IPS-18a (cell line): ENCODE measurements around the gene HIRIP3.

Experiments
- H3K27ac ChIP-seq: one replicate; pipeline ENCODE4 v1.5.1; 2013; ENCODE audit warnings: low read length
- H3K27me3 ChIP-seq: one replicate; pipeline ENCODE4 v1.6.1; 2013; ENCODE audit warnings: mild to moderate bottlenecking, low read length; ENCODE audit not compliant: control insufficient read depth, insufficient read depth
- H3K36me3 ChIP-seq: one replicate; pipeline ENCODE4 v1.6.1; 2013; ENCODE audit warnings: low read depth, low read length; ENCODE audit not compliant: control insufficient read depth
- H3K4me1 ChIP-seq: one replicate; pipeline ENCODE4 v1.6.1; 2013; ENCODE audit warnings: low read depth, low read length; ENCODE audit not compliant: control insufficient read depth
- H3K4me3 ChIP-seq: one replicate; pipeline ENCODE4 v1.5.1; 2013; ENCODE audit warnings: low read length
- H3K9ac ChIP-seq: one replicate; pipeline ENCODE4 v1.6.1; 2013; ENCODE audit warnings: mild to moderate bottlenecking, low read length, moderate library complexity
- H3K9me3 ChIP-seq: one replicate; pipeline ENCODE4 v1.6.1; 2013; ENCODE audit warnings: low read depth, low read length; ENCODE audit not compliant: control insufficient read depth

Gene HIRIP3

DNA sequence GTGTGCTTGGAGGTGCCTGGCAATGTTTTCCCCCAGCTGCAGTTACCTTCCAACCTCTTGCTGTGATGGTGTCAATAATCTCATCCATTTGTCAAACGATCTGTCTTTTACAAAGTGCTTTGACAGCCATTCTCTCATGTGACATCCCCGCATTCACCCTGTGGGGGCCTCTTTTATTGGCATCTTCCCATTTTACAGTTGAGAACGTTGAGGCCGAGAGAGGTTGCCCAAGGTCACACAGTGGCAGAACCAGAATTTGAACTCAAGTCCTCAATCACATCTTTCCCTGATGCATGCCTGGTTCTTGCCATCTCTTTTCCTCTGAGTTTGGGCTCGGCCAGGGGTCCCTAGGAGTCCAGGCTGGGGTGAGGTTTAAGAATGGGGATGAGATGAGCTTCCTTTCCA, 20.3 kb downstream of the HIRIP3 start:
- Histone ChIP-seq H3K9ac (no peak overlapping the region), H3K4me3 (peak overlapping the region; percentile 91), H3K27me3 (peaks cover 14% of the 10 kb centered on the region), H3K9me3 (peaks cover 6% of the 10 kb centered on the region), H3K4me1 (peaks cover 23% of the 10 kb centered on the region), H3K27ac (no peak overlapping the region), H3K36me3 (peaks cover 26% of the 10 kb centered on the region)

DNA sequence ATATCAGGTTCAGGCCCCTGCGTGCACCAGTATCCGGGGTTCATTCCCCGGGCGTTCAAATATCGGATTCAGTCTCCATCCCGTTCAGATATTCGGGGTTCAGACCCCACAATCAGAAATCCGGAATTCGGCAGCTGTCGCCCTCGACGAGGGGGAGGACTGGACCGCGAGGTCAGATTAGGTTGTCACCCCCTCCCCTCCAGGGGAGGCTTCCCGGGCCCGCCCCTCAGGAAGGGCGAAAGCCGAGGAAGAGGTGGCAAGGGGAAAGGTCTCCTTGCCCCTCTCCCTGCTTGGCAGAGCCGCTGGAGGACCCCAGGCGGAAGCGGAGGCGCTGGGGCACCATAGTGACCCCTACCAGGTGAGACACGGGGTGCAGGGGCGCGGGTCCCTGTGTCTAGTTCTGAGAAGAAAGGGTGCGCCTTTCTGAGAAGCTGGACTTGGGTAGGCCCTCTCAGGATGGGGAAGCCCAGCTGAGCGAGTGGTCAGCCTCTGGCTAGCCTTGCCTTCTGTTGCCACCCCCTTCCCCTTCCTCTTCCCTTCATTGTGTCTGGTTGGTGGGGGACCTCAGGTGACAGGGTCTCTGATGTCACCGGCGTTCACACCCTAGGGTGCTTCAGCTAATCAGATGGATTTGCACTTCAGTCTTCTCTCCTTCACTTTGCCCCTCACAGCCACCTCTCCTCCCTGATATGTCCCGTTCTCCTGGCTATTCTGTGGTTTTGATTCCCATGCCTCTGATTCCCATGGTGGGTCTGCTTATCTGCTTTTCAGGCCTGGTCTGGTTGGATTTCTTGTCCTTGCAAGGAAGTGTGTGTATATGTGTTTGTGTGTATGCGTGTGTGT, 20.9 kb downstream of the HIRIP3 start:
- Histone ChIP-seq H3K27me3 (peaks cover 14% of the 10 kb centered on the region), H3K36me3 (peaks cover 19% of the 10 kb centered on the region), H3K9ac (peak overlapping the region; percentile 75), H3K4me1 (peaks cover 23% of the 10 kb centered on the region), H3K27ac (no peak overlapping the region), H3K9me3 (peaks cover 6% of the 10 kb centered on the region), H3K4me3 (peak overlapping the region; percentile 91)

DNA sequence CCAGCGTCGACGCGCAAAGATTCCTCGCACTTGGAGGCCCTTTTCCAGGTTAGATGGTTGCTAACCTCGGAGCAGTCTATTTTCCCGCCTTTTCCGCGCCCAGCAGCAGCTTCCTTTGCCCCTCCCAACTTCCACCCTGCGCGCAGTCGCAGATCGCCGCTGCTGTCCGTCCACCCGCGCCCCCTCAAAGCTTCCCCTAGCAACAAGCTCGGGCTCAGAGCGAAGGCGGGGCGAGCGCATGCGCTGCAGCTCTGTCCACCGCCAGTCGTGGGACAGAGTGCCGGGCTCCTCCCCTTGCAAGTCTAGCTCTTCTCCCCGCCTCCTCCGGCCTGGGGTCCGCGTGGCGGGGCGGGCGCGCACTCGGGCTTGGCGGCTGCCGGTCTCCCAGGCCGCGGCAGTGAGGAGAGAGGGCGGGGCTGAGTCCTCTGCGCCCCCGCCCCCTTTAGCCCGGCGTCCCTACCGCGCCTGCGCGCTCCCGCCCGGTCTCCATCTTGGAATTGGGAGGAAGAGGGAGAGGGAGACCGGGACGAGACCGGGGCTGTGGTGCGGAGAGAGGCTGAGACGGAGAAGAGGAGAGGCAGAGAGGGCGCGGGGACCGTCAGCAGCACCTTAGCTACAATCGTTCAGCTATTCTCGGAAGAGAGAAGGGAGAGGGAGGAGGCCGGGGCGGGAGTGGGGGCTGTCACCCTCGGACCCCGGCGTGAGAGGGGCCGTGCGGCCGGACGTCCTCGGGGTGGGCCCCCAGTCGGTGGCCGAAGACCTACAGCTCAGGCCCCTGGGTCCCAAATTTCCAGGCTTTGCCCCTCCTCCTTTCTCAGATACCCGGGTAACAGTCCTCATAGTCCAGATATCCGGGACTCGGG, 21.8 kb downstream of the HIRIP3 start, which contains the start of gene TAOK2:
Gene TAOK2, plus strand, starts transcription at position 485 of the 863 bp plus-strand sequence. CDS start 3,905 bp downstream, outside the sequence.
- peaks cover 6% of the 10 kb centered on the region for H3K9me3 ChIP-seq
- H3K36me3 ChIP-seq, result peaks cover 10% of the 10 kb centered on the region
- peaks cover 23% of the 10 kb centered on the region for H3K4me1 ChIP-seq
- H3K4me3 ChIP-seq, result peak within 1 kb of the TSS; percentile 91
- peak within 1 kb of the TSS; percentile 75 for H3K9ac ChIP-seq
- peaks cover 14% of the 10 kb centered on the region for H3K27me3 ChIP-seq
- no peak within 1 kb of the TSS for H3K27ac ChIP-seq

DNA sequence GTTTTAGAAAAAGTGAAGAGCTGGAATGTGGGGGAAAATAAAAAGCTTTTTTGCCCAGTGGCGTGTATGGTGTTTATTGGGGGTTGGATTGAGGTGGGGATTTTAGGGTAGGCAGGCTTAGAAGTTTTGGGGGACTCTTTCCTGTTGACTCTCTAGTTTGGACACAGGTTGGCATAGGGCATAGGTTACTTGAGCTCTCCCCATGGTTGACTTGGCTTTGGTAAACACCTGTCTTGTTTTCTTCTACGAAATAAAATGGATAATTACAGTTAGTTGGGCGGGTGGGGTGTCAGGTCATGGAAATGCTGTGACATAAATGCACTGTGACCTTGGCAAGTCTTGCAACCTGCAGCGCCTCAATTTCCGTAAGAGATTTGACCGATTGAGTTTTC, 22.4 kb downstream of the HIRIP3 start:
- Histone ChIP-seq H3K27me3 (peaks cover 14% of the 10 kb centered on the region), H3K4me3 (no peak overlapping the region), H3K9me3 (peaks cover 6% of the 10 kb centered on the region), H3K36me3 (peaks cover 7% of the 10 kb centered on the region), H3K27ac (no peak overlapping the region), H3K4me1 (peaks cover 23% of the 10 kb centered on the region), H3K9ac (no peak overlapping the region)

DNA sequence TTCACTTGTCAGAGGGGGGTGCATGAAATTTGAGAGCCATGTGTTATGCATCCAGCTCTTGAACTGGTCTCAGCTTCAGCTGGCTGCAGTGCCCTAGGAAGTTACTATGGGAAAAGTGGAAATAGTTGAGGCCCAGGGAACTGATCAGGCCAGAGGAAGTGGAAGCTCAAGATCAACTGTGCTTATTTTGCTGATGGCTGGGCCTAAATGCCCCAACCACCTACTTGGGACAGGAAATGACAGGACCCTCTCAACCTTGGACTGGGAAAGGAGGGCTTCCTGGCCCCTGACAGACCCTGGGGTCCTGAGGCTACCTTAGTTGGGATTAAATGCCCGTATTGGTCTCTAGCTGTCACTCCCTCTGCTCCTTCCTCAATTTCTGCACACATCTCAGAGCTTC, 22.9 kb downstream of the HIRIP3 start:
- Histone ChIP-seq H3K9me3 (peaks cover 6% of the 10 kb centered on the region), H3K27ac (no peak overlapping the region), H3K9ac (no peak overlapping the region), H3K4me1 (peaks cover 23% of the 10 kb centered on the region), H3K27me3 (peaks cover 14% of the 10 kb centered on the region), H3K36me3 (peaks cover 3% of the 10 kb centered on the region), H3K4me3 (no peak overlapping the region)

DNA sequence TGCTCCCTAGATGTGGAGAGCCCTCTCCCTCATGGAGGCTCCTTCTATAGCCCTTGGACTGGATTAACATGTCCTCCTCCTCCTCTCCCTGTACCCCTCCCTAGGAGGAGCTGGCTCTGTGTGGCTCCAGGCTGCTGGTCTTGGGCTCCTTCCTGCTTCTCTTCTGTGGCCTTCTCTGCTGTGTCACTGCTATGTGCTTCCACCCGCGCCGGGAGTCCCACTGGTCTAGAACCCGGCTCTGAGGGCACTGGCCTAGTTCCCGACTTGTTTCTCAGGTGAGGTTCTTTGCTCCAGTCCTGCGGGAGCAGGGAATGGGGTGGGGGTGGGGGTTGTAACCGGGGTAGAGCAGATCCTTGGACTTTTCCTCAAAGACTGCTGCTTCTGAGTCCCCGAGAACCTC, 24.1 kb downstream of the HIRIP3 start:
- Histone ChIP-seq H3K9me3 (peaks cover 6% of the 10 kb centered on the region), H3K4me3 (no peak overlapping the region), H3K36me3 (peaks cover 3% of the 10 kb centered on the region), H3K27me3 (peaks cover 14% of the 10 kb centered on the region), H3K4me1 (peaks cover 16% of the 10 kb centered on the region), H3K27ac (no peak overlapping the region), H3K9ac (no peak overlapping the region)

DNA sequence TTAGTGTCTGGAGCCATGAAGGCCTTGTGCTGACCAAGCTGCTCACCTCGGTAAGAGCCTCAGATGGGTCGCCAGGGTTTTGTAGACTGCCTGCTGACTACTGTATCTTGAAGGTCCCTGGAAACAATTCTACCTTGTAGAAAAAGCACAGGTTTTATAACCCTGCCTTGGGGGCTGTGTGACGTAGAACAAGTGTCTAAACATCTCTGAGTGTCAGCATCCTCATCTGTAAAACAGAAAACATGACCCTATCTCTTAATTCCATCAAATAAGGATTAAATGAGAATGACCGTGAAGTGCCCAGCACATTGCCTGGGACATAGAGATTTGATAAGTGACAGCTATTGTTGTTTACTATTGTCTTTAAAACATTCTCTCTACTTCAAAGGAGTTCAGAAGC, 27.2 kb downstream of the HIRIP3 start:
- H3K27me3 ChIP-seq, result peaks cover 14% of the 10 kb centered on the region
- H3K9ac ChIP-seq, result no peak overlapping the region
- H3K4me3 ChIP-seq, result no peak overlapping the region
- H3K36me3 ChIP-seq, result peaks cover 3% of the 10 kb centered on the region
- H3K9me3 ChIP-seq, result peaks cover 6% of the 10 kb centered on the region
- H3K27ac ChIP-seq, result no peak overlapping the region
- no peaks in the 10 kb centered on the region for H3K4me1 ChIP-seq

DNA sequence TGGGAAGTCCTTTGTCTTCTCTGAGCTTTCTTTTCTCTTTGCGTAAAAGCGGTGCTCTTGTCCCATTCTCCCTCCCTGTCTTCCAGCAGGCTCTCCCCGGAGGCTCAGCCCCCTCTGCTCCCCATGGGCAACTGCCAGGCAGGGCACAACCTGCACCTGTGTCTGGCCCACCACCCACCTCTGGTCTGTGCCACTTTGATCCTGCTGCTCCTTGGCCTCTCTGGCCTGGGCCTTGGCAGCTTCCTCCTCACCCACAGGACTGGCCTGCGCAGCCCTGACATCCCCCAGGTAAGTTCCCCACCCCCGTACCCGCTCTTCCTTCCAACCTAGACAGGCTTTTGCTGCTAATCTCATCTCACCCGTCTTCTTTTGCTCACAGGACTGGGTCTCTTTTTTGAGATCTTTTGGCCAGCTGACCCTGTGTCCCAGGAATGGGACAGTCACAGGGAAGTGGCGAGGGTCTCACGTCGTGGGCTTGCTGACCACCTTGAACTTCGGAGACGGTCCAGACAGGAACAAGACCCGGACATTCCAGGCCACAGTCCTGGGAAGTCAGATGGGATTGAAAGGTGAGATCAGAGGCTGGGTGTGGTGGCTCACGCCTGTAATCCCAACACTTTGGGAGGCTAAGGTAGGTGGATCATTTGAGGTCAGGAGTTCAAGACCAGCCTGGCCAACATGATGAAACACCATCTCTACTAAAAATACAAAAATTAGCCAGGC, 32.2 kb downstream of the HIRIP3 start:
- Histone ChIP-seq H3K4me3 (no peak overlapping the region), H3K9me3 (no peaks in the 10 kb centered on the region), H3K27ac (no peak overlapping the region), H3K36me3 (no peaks in the 10 kb centered on the region), H3K9ac (no peak overlapping the region), H3K4me1 (no peaks in the 10 kb centered on the region), H3K27me3 (no peaks in the 10 kb centered on the region)

DNA sequence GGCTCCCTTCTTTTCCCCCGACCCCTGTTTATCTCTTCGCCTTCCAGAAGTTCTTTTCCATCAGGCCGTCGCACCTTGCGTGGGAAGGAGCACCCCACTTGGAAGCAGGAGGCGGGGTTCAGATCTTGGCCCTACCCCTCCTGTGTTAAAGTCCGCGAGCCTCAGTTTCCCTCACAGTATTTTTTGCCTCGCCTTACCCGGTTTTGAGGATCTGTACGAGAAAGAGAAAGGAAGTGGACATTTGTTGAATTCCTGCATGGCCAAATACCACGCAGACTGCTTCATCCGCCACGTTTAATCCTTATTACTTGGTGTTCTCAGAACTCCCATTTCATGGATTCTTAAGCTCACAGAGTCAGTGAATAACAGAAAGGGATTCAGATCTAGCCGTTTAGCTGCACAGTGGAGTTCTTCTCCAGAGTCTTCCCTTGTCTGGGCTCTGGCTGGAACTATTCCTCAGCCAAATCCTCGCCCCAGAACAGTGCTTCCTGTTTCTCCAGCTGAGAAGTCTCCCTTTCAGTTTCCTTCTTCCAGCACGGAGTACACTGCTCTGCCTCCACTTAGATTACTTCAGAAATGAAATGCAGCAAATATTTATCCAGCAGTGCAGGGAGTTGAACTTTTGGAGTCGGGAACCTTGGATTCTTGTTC, 32.9 kb downstream of the HIRIP3 start:
- Histone ChIP-seq H3K9ac (peak overlapping the region; percentile 24), H3K4me3 (peak overlapping the region; percentile 76), H3K9me3 (no peaks in the 10 kb centered on the region), H3K27ac (no peak overlapping the region), H3K36me3 (no peaks in the 10 kb centered on the region), H3K4me1 (no peaks in the 10 kb centered on the region), H3K27me3 (no peaks in the 10 kb centered on the region)

DNA sequence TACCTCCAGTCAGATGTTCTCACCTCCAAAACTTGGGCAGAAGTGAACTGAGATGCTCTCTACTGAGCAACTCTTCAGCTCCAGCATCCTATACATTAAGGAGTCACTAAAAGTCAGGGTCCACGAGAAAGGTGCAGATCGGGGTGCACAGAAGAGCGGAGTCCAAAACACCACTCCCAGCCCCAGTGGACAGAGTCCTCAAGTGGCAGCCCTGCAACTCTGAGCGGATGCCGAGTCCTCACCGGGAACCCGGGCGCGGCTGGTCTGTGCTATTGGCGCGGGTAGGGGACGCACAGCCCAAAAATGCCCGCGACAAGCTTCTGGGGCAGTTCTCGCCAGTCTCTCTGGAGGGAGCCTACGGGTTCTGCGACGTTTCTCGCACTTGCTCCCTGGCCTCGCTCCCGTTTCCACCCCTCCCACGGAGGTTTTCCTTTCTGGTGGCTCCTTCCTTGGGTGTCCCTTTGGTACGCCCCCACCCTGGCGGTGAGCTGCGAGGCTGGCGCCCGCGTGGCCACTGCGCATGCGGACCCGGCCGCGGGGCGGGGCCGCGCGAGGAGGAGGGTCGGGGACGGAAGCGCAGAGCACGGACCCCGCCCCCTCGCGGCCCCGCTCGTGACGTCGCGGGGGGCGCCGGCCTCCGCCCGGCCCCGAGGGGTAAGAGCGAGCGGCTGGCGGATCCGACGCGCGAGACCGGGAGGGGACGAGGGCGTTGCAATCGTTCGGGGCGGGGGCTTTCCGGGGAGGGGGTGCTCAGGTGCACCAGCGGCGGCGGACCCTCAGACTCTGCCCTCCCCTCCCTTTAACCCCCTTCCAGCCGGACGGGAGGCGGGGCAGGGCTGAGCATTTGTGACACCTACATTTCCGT, 33.7 kb downstream of the HIRIP3 start, which contains the start of gene TMEM219:
Gene TMEM219, plus strand, starts transcription at position 601 of the 865 bp plus-strand sequence. CDS start 1,065 bp downstream, outside the sequence.
- Histone ChIP-seq H3K4me1 (no peaks in the 10 kb centered on the region), H3K36me3 (no peaks in the 10 kb centered on the region), H3K9me3 (no peaks in the 10 kb centered on the region), H3K27me3 (no peaks in the 10 kb centered on the region), H3K27ac (peak within 1 kb of the TSS; percentile 38), H3K9ac (peak within 1 kb of the TSS; percentile 65), H3K4me3 (peak within 1 kb of the TSS; percentile 76)
